Measurements from ENCODE around the gene C10orf53.

The C10orf53 gene

GRCh38 chr10:49652421-49653272, 26.8 kb upstream of the C10orf53 start:
- Histone ChIP-seq H3K4me3 (ENCODE audit: severe bottlenecking) (no peak overlapping the region), H3K27me3 (ENCODE audit: insufficient read depth, poor library complexity, severe bottlenecking) (no peaks in the 10 kb centered on the region), H3K9me3 (ENCODE audit: severe bottlenecking) (no peaks in the 10 kb centered on the region), H3K4me1 (ENCODE audit: insufficient read depth, poor library complexity, severe bottlenecking) (no peaks in the 10 kb centered on the region), H3K27ac (ENCODE audit: poor library complexity, severe bottlenecking) (no peak overlapping the region), H3K36me3 (ENCODE audit: low read depth) (no peaks in the 10 kb centered on the region)
- TF ChIP-seq CTCF (IDR thresholded peaks at IDR 0.05; ENCODE audit: poor library complexity, severe bottlenecking): no peak
- ATAC-seq (ENCODE audit: low read depth) (no peak), DNase-seq (ENCODE audit: low spot score) (no peak)

GRCh38 chr10:49653273-49653929, 26.1 kb upstream of the C10orf53 start:
- Histone ChIP-seq H3K27ac (ENCODE audit: poor library complexity, severe bottlenecking) (no peak overlapping the region), H3K9me3 (ENCODE audit: severe bottlenecking) (no peaks in the 10 kb centered on the region), H3K4me3 (ENCODE audit: severe bottlenecking) (no peak overlapping the region), H3K36me3 (ENCODE audit: low read depth) (no peaks in the 10 kb centered on the region), H3K4me1 (ENCODE audit: insufficient read depth, poor library complexity, severe bottlenecking) (no peaks in the 10 kb centered on the region), H3K27me3 (ENCODE audit: insufficient read depth, poor library complexity, severe bottlenecking) (no peaks in the 10 kb centered on the region)
- DNase-seq (ENCODE audit: low spot score) (no peak), ATAC-seq (ENCODE audit: low read depth) (no peak)
- TF ChIP-seq CTCF (IDR thresholded peaks at IDR 0.05; ENCODE audit: poor library complexity, severe bottlenecking): no peak

- no peak for ATAC-seq (ENCODE audit: low read depth)
- no peak for DNase-seq (ENCODE audit: low spot score)
- H3K4me3 ChIP-seq (ENCODE audit: severe bottlenecking): no peak overlapping the region
- no peaks in the 10 kb centered on the region for H3K9me3 ChIP-seq (ENCODE audit: severe bottlenecking)
- TF ChIP-seq CTCF (IDR thresholded peaks at IDR 0.05; ENCODE audit: poor library complexity, severe bottlenecking): no peak
- H3K4me1 ChIP-seq (ENCODE audit: insufficient read depth, poor library complexity, severe bottlenecking): no peaks in the 10 kb centered on the region
- H3K27me3 ChIP-seq (ENCODE audit: insufficient read depth, poor library complexity, severe bottlenecking): no peaks in the 10 kb centered on the region
- no peak overlapping the region for H3K27ac ChIP-seq (ENCODE audit: poor library complexity, severe bottlenecking)
- H3K36me3 ChIP-seq (ENCODE audit: low read depth): no peaks in the 10 kb centered on the region
These were observed 25.3 kb upstream of the C10orf53 start for GRCh38 chr10:49654036-49654693.

GRCh38 chr10:49655099-49655498, 24.4 kb upstream of the C10orf53 start:
- Histone ChIP-seq H3K27ac (ENCODE audit: poor library complexity, severe bottlenecking) (no peak overlapping the region), H3K4me1 (ENCODE audit: insufficient read depth, poor library complexity, severe bottlenecking) (no peaks in the 10 kb centered on the region), H3K27me3 (ENCODE audit: insufficient read depth, poor library complexity, severe bottlenecking) (no peaks in the 10 kb centered on the region), H3K4me3 (ENCODE audit: severe bottlenecking) (no peak overlapping the region), H3K9me3 (ENCODE audit: severe bottlenecking) (no peaks in the 10 kb centered on the region), H3K36me3 (ENCODE audit: low read depth) (no peaks in the 10 kb centered on the region)
- TF ChIP-seq CTCF (IDR thresholded peaks at IDR 0.05; ENCODE audit: poor library complexity, severe bottlenecking): no peak
- ATAC-seq (ENCODE audit: low read depth): no peak
- DNase-seq (ENCODE audit: low spot score): no peak
